ENCODE data around the gene MARCHF6. TPM values are rescaled to one million over a fixed set of nuclear protein-coding genes. Genes with fewer than 3 reads are reported as not detected.
A peak's percentile ranks its signal among the peaks of the same experiment; 100 is the strongest.

Gene MARCHF6
- total RNA-seq, 1 experiment from 2014 or later, result 117 TPM

DNA sequence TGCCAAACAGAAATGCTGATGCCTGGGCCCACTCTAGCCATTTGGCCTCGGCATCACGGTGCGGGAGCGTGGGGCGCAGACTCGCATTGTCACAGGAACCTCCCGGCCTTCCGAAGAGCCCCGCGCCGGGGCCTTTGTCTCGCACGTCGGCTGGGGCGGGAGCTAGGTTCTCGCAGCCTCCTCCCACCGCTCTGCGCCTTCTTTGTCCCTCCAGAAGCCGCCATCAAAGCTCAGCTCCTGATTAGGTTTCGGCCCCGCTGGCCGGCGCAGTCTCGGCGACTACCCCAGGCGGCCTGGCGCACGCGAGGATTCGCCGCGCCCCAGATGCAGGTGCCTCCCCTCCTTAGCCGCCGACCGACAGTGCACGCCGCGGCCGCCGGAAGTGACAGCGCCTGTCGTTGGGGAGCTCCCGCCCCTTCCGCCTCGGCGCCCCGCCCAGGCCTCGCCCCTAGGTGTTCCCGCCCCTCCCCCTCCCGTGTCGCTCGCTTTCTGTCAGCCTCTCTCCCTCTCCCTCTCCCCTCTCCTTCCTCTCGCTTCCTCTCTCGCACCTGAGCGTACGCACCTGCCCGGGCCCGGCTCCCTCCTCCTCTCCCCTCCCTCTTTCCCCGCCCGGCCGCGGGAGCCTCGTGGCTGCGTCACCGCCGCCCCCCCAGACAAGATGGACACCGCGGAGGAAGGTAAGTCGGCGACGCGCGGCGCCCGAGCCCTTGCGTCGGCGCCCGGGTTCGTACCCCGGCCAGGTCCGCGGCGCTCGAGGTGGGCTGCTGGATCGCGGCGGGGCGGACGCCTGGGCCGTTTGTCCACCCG is at the start of gene MARCHF6 (continued):
- TF ChIP-seq E2F4 (CRISPR knock-in tag; IDR thresholded peaks at IDR 0.05; ENCODE audit: borderline replicate concordance, low read depth), result no peak
- TF ChIP-seq, protein P1, sequence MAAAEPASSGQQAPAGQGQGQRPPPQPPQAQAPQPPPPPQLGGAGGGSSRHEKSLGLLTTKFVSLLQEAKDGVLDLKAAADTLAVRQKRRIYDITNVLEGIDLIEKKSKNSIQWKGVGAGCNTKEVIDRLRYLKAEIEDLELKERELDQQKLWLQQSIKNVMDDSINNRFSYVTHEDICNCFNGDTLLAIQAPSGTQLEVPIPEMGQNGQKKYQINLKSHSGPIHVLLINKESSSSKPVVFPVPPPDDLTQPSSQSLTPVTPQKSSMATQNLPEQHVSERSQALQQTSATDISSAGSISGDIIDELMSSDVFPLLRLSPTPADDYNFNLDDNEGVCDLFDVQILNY (CRISPR knock-in tag; IDR thresholded peaks at IDR 0.05), result peak; percentile 85
- TF ChIP-seq ZNF121 (CRISPR knock-in tag; IDR thresholded peaks at IDR 0.05), result no peak
- TF ChIP-seq, protein P2, sequence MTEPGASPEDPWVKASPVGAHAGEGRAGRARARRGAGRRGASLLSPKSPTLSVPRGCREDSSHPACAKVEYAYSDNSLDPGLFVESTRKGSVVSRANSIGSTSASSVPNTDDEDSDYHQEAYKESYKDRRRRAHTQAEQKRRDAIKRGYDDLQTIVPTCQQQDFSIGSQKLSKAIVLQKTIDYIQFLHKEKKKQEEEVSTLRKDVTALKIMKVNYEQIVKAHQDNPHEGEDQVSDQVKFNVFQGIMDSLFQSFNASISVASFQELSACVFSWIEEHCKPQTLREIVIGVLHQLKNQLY (CRISPR knock-in tag; IDR thresholded peaks at IDR 0.05), result 0 out of 2 replicates have a peak, but pooled peaks have one; percentile 83
- TF ChIP-seq ARID4B (CRISPR knock-in tag; IDR thresholded peaks at IDR 0.05; ENCODE audit: borderline replicate concordance), result peak; percentile 38; the same call in 1 of the 2 replicates
- TF ChIP-seq, protein P3, sequence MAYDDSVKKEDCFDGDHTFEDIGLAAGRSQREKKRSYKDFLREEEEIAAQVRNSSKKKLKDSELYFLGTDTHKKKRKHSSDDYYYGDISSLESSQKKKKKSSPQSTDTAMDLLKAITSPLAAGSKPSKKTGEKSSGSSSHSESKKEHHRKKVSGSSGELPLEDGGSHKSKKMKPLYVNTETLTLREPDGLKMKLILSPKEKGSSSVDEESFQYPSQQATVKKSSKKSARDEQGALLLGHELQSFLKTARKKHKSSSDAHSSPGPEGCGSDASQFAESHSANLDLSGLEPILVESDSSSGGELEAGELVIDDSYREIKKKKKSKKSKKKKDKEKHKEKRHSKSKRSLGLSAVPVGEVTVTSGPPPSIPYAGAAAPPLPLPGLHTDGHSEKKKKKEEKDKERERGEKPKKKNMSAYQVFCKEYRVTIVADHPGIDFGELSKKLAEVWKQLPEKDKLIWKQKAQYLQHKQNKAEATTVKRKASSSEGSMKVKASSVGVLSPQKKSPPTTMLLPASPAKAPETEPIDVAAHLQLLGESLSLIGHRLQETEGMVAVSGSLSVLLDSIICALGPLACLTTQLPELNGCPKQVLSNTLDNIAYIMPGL (CRISPR knock-in tag; IDR thresholded peaks at IDR 0.05), result peak; percentile 81
- peak; percentile 67 for TF ChIP-seq MYBL2 (CRISPR knock-in tag; IDR thresholded peaks at IDR 0.05)
- peak; percentile 86 for TF ChIP-seq FOXK1 (CRISPR knock-in tag; IDR thresholded peaks at IDR 0.05)
- no peak; the same call in 1 of the 2 replicates for TF ChIP-seq ZBTB21 (CRISPR knock-in tag; IDR thresholded peaks at IDR 0.05; ENCODE audit: borderline replicate concordance)
- TF ChIP-seq ZNF281 (CRISPR knock-in tag; IDR thresholded peaks at IDR 0.05), result peak; percentile 98
- TF ChIP-seq JAZF1 (CRISPR knock-in tag; IDR thresholded peaks at IDR 0.05), result no peak
- TF ChIP-seq ESRRA (CRISPR knock-in tag; IDR thresholded peaks at IDR 0.05; ENCODE audit: borderline replicate concordance), result 0 out of 2 replicates have a peak, but pooled peaks have one; percentile 35
- TF ChIP-seq ATF2 (CRISPR knock-in tag; IDR thresholded peaks at IDR 0.05; ENCODE audit: borderline replicate concordance, low read depth), result no peak

All from WTC11 (cell line).